SK-N-MC (cell line): ENCODE results near the gene SELENOV.

Experiments
- EZH2 ChIP-seq: fragments of 200-600 bp; sonication (generic); IDR thresholded peaks from one replicate; pipeline ENCODE4 v1.6.1; 2017; ENCODE audit warnings: antibody characterized with exemption
- POLR2AphosphoS5 ChIP-seq: IDR thresholded peaks from 2 replicates; pipeline ENCODE4 v1.6.1; 2012; ENCODE audit warnings: mild to moderate bottlenecking, low read depth, low read length, borderline replicate concordance

DNA sequence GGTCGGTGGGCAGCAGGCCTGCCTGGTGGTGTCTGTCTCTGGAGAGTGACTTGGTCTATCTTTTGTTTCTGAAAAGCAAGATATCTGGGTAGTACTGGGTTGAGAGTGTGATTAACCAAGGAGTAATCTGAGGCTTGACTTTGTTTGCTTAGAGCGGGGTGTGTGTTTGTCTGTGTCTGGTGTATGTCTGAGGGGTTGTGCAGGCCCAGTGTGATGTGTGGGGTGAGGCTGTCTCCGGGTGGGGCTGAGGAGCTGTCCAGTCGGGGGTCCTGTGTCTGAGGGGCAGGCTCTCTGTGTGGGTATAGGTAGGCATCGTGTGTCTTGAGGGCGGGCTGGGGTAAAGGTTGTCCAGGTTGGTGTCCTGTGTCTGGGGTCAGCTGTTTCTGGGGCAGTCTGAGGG lies 45.4 kb upstream of the SELENOV start:
- TF ChIP-seq EZH2 (no peak), POLR2AphosphoS5 (no peak)
